MCF 10A (cell line): ENCODE results near the gene KLK10. TPM values are rescaled to one million over a fixed set of nuclear protein-coding genes. Genes with fewer than 3 reads are reported as not detected.

Experiments
- BruUV-seq: library from RNA; stranded (reverse); fragments of 400-500 nt; replicated peaks from 2 replicates; lab custom pipeline; 2021; lab: Mats Ljungman, UMichigan
- CTCF ChIA-PET: fragments of 300-600 bp; sonication (Branson Sonifier 250); formaldehyde crosslinking; extraction: SDS; loops from one replicate; lab custom pipeline; 2021; ENCODE audit warnings: antibody characterized with exemption, inconsistent platforms; lab: Yijun Ruan, JAX
- POLR2A ChIA-PET: fragments of 300-600, 350-650 bp; sonication (Branson Sonifier 250); formaldehyde crosslinking; extraction: SDS; loops from one replicate; lab custom pipeline; 2020; ENCODE audit warnings: antibody characterized with exemption, inconsistent platforms; lab: Yijun Ruan, JAX
- DNase-seq: peaks from one replicate; pipeline ENCODE4 v3.0.0-alpha.2; 2018; ENCODE audit not compliant: unreplicated experiment
- H3K27ac Mint-ChIP-seq: one replicate; pipeline ENCODE4 v1.8.0; 2022; ENCODE audit warnings: mild to moderate bottlenecking, low read depth, mixed read lengths; ENCODE audit not compliant: unreplicated experiment
- H3K27me3 Mint-ChIP-seq: one replicate; pipeline ENCODE4 v1.8.0; 2022; ENCODE audit warnings: mixed read lengths; ENCODE audit not compliant: insufficient read depth, unreplicated experiment
- H3K36me3 Mint-ChIP-seq: one replicate; pipeline ENCODE4 v1.8.0; 2022; ENCODE audit warnings: mild to moderate bottlenecking, moderate library complexity, mixed read lengths; ENCODE audit not compliant: insufficient read depth, unreplicated experiment
- H3K4me1 Mint-ChIP-seq: one replicate; pipeline ENCODE4 v1.8.0; 2022; ENCODE audit warnings: mixed read lengths; ENCODE audit not compliant: insufficient read depth, unreplicated experiment
- H3K4me3 Mint-ChIP-seq: one replicate; pipeline ENCODE4 v1.8.0; 2022; ENCODE audit warnings: mild to moderate bottlenecking, moderate library complexity, mixed read lengths; ENCODE audit not compliant: unreplicated experiment
- H3K9me3 Mint-ChIP-seq: one replicate; pipeline ENCODE4 v1.8.0; 2022; ENCODE audit warnings: mixed read lengths; ENCODE audit not compliant: unreplicated experiment
- CTCF ChIP-seq: fragments of 200-600 bp; IDR thresholded peaks from one replicate; pipeline ENCODE4 v1.8.0; 2022; ENCODE audit warnings: antibody characterized with exemption, mild to moderate bottlenecking; ENCODE audit not compliant: unreplicated experiment
- intact Hi-C: fragments of 100-400 bp; cut with micrococcal nuclease; formaldehyde crosslinking; loops from 2 replicates; pipeline ENCODE4 v1.14.1; 2022
- total RNA-seq: library from RNA; stranded (reverse); gene quantifications from 2 replicates; pipeline ENCODE4 v1.2.3, GENCODE V29; 2022

Gene KLK10
- total RNA-seq, 1 experiment from 2014 or later, result not detected

- no peaks in the 10 kb centered on the region for H3K4me1 Mint-ChIP-seq
- DNase-seq, result no peak
- intact Hi-C loops, result no loop called here
- BruUV-seq, result no TSS peak
- H3K4me3 Mint-ChIP-seq, result no peak overlapping the region
- H3K9me3 Mint-ChIP-seq, result peaks cover 8% of the 10 kb centered on the region
- H3K27me3 Mint-ChIP-seq, result no peaks in the 10 kb centered on the region
- H3K27ac Mint-ChIP-seq, result no peak overlapping the region
- POLR2A ChIA-PET, result interaction anchor here (1.0 kb wide), 1 partner anchor 23 kb away, joined by 4 read pairs; no protein-coding TSS in a partner anchor
- no peaks in the 10 kb centered on the region for H3K36me3 Mint-ChIP-seq
- CTCF ChIA-PET, result interaction anchor here (1.8 kb wide), 1 partner anchor 53 kb away, joined by 7 read pairs; no protein-coding TSS in a partner anchor
- no peak for TF ChIP-seq CTCF
Observed at GRCh38 chr19:51043497-51043896, 24.0 kb upstream of the KLK10 start.

- intact Hi-C loops, result no loop called here
- no TSS peak for BruUV-seq
- no peak overlapping the region for H3K27ac Mint-ChIP-seq
- no peak for TF ChIP-seq CTCF
- H3K4me1 Mint-ChIP-seq, result no peaks in the 10 kb centered on the region
- H3K4me3 Mint-ChIP-seq, result no peak overlapping the region
- peaks cover 7% of the 10 kb centered on the region for H3K9me3 Mint-ChIP-seq
- DNase-seq, result no peak
- peaks cover under 1% of the 10 kb centered on the region for H3K27me3 Mint-ChIP-seq
- CTCF ChIA-PET, result no interaction called here
- POLR2A ChIA-PET, result no interaction called here
- no peaks in the 10 kb centered on the region for H3K36me3 Mint-ChIP-seq
Observed at GRCh38 chr19:51040151-51040550, 20.6 kb upstream of the KLK10 start.

- no peak for DNase-seq
- POLR2A ChIA-PET, result no interaction called here
Observed at GRCh38 chr19:51036519-51036918, 17.0 kb upstream of the KLK10 start.

GRCh38 chr19:51034704-51035103 is 15.2 kb upstream of the KLK10 start, which contains the start of gene KLK12:
Gene KLK12, minus strand, starts transcription at chr19:51035002. Its CDS starts 381 bp downstream, at chr19:51034621.
- Mint-ChIP-seq H3K36me3 (no peaks in the 10 kb centered on the region), H3K27ac (no peak within 1 kb of the TSS), H3K4me3 (no peak within 1 kb of the TSS), H3K9me3 (peaks cover 43% of the 10 kb centered on the region), H3K4me1 (no peaks in the 10 kb centered on the region), H3K27me3 (peaks cover 12% of the 10 kb centered on the region)
- TF ChIP-seq CTCF, result no peak
- intact Hi-C loops, result no loop called here
- no peak for DNase-seq
- CTCF ChIA-PET, result interaction anchor here (0.6 to 1.2 kb wide), 2 partner anchors 14 to 18 kb away, joined by 4 read pairs; no protein-coding TSS in a partner anchor
- POLR2A ChIA-PET, result no interaction called here
- BruUV-seq, result no TSS peak

More at GRCh38 chr19:51036519-51036918, 17.0 kb upstream of the KLK10 start:
- intact Hi-C loops, result no loop called here
- no peak overlapping the region for H3K4me3 Mint-ChIP-seq
- peaks cover 12% of the 10 kb centered on the region for H3K27me3 Mint-ChIP-seq
- no peaks in the 10 kb centered on the region for H3K4me1 Mint-ChIP-seq
- no peaks in the 10 kb centered on the region for H3K36me3 Mint-ChIP-seq
- TF ChIP-seq CTCF, result no peak
- BruUV-seq, result no TSS peak
- H3K9me3 Mint-ChIP-seq, result peaks cover 30% of the 10 kb centered on the region
- CTCF ChIA-PET, result no interaction called here
- no peak overlapping the region for H3K27ac Mint-ChIP-seq
